Fibroblast of lung (primary cell): ENCODE results near the gene UNC13C. TPM values are rescaled to one million over a fixed set of nuclear protein-coding genes. Genes with fewer than 3 reads are reported as not detected.

Experiments used
- DNase-seq, 2 donors: peaks; one replicate each; pipeline versions ENCODE4 v3.0.0 to v3.0.0-alpha.2; 2010; ENCODE audit warnings: low read depth in 2 of 2
- H2AFZ ChIP-seq: 2 replicates; pipeline ENCODE4 v1.5.1; 2012; ENCODE audit warnings: low read length, control low read depth, inconsistent platforms
- H3K27ac ChIP-seq: 2 replicates; pipeline ENCODE4 v1.5.1; 2011; ENCODE audit warnings: low read length, control low read depth; ENCODE audit not compliant: insufficient read depth
- H3K27me3 ChIP-seq: 2 replicates; pipeline ENCODE4 v1.5.1; 2011; ENCODE audit warnings: mild to moderate bottlenecking, low read length; ENCODE audit not compliant: control insufficient read depth, insufficient read depth
- H3K36me3 ChIP-seq: 2 replicates; pipeline ENCODE4 v1.5.1; 2011; ENCODE audit warnings: low read length; ENCODE audit not compliant: control insufficient read depth, insufficient read depth
- H3K4me1 ChIP-seq: 2 replicates; pipeline ENCODE4 v1.5.1; 2011; ENCODE audit warnings: low read length; ENCODE audit not compliant: control insufficient read depth, insufficient read depth; ENCODE audit errors: extremely low read depth
- H3K4me2 ChIP-seq: 2 replicates; pipeline ENCODE4 v1.5.1; 2011; ENCODE audit warnings: low read length, control low read depth; ENCODE audit not compliant: insufficient read depth; ENCODE audit errors: extremely low read depth
- H3K4me3 ChIP-seq, 4 experiments: fragments of 200-600 bp in 1 of 4; sonication (generic) in 1 of 4; replicated peaks in 1 of 4; 2 replicates each; pipeline ENCODE4 v1.5.1; 2011 to 2016; ENCODE audit warnings: low read length in 4 of 4, low read depth in 3 of 4, mild to moderate bottlenecking in 3 of 4, control low read depth in 2 of 4, inconsistent platforms in 1 of 4, mixed read lengths in 1 of 4; ENCODE audit not compliant: insufficient read depth in 1 of 4; ENCODE audit errors: control extremely low read depth in 1 of 4
- H3K79me2 ChIP-seq: 2 replicates; pipeline ENCODE4 v1.5.1; 2012; ENCODE audit warnings: mild to moderate bottlenecking, low read length, inconsistent platforms; ENCODE audit not compliant: control insufficient read depth, insufficient read depth
- H3K9ac ChIP-seq: 2 replicates; pipeline ENCODE4 v1.5.1; 2011; ENCODE audit warnings: mild to moderate bottlenecking, low read length, control low read depth; ENCODE audit not compliant: insufficient read depth
- H3K9me3 ChIP-seq: 2 replicates; pipeline ENCODE4 v1.5.1; 2012; ENCODE audit warnings: low read depth, low read length; ENCODE audit not compliant: control insufficient read depth, insufficient read depth
- H4K20me1 ChIP-seq: 2 replicates; pipeline ENCODE4 v1.5.1; 2011; ENCODE audit warnings: low read length; ENCODE audit not compliant: control insufficient read depth, insufficient read depth; ENCODE audit errors: extremely low read depth
- EZH2 ChIP-seq: IDR thresholded peaks from 2 replicates; pipeline ENCODE4 v1.5.1; 2012; ENCODE audit warnings: low read length, control low read depth, mild to moderate bottlenecking; ENCODE audit errors: missing control alignments
- polyA plus RNA-seq, 2 donors: library from polyadenylated mRNA; depleted of rRNA in 1 of 2; stranded (reverse) in 1 of 2; unstranded in 1 of 2; fragments of >200 nt; gene quantifications; 2 replicates each; pipeline ENCODE4 v1.2.1, GENCODE V29; 2011 to 2012; ENCODE audit warnings: missing spikeins in 1 of 2
- total RNA-seq: library from RNA; depleted of rRNA; stranded (reverse); fragments of >200 nt; gene quantifications from 2 replicates; pipeline ENCODE4 v1.2.1, GENCODE V29; 2014
- TF ChIP-seq, protein P1 (sequence below), 2 donors: IDR thresholded peaks in 1 of 2; conservative IDR thresholded peaks in 1 of 2; 1 replicate in 1 of 2; 2 replicates in 1 of 2; pipeline ENCODE4 v1.5.1; 2011 to 2012; ENCODE audit warnings: low read length in 2 of 2, control low read depth in 1 of 2, inconsistent platforms in 1 of 2, low read depth in 1 of 2, mild to moderate bottlenecking in 1 of 2

Gene UNC13C
- total and polyA plus RNA-seq, 2 donors (not counting 1 experiment from before 2014, with no cell fraction given) = not detected

DNA sequence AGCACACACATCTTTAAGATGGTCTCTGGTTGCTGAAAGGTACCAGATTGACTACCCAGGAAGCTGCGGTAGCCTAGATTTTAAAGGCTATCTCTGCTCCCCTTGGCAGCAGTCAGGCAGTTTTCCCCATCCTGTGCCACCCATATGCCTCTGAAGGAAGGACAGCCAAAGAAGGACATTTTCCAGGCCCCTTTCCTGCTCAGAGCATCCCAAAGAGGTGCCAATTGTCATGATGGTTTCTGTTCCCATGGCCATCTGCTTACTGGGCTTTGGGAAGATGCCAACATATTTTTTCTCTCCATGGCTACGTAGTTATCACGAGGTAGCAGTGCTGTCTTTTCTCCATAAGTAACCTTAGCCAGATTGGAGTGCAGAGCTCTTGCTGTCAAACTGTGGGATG is 39.7 kb downstream of the UNC13C start:
- Histone ChIP-seq H3K27me3 (no peaks in the 10 kb centered on the region), H3K79me2 (no peaks in the 10 kb centered on the region), H3K4me2 (no peak overlapping the region), H3K27ac (no peak overlapping the region), H3K9ac (no peak overlapping the region), H4K20me1 (no peaks in the 10 kb centered on the region), H3K4me3 (no peak overlapping the region), H3K36me3 (no peaks in the 10 kb centered on the region), H3K4me1 (no peaks in the 10 kb centered on the region), H3K9me3 (no peaks in the 10 kb centered on the region), H2AFZ (no peak overlapping the region)
- no peak for DNase-seq
- TF ChIP-seq, protein P1, sequence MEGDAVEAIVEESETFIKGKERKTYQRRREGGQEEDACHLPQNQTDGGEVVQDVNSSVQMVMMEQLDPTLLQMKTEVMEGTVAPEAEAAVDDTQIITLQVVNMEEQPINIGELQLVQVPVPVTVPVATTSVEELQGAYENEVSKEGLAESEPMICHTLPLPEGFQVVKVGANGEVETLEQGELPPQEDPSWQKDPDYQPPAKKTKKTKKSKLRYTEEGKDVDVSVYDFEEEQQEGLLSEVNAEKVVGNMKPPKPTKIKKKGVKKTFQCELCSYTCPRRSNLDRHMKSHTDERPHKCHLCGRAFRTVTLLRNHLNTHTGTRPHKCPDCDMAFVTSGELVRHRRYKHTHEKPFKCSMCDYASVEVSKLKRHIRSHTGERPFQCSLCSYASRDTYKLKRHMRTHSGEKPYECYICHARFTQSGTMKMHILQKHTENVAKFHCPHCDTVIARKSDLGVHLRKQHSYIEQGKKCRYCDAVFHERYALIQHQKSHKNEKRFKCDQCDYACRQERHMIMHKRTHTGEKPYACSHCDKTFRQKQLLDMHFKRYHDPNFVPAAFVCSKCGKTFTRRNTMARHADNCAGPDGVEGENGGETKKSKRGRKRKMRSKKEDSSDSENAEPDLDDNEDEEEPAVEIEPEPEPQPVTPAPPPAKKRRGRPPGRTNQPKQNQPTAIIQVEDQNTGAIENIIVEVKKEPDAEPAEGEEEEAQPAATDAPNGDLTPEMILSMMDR (conservative IDR thresholded peaks at IDR 0.05 in 1 of 2, IDR thresholded peaks at IDR 0.05 in 1 of 2; ENCODE audit: low read depth in 1 of 2, low read length in 2 of 2) = no peak
- TF ChIP-seq EZH2 = no peak

DNA sequence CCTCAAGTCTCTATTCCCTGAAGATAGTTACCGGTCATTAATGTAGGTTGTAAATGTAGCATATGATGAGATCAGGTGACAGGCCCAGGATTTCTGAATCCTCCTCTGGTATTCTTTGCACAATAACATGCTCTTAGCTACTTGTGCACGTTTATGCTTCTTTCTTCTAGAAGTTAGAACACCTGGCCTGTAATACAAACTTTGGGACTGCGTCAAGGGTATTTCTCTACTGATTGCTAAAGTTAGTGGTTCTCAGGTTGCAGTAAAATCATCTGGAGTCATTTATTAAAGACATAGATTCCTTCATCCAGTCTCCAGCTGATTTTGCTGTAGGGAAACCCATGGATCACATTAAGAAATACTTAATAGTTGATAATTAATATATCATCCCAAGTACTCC is 48.0 kb downstream of the UNC13C start:
- Histone ChIP-seq H3K9me3 (no peaks in the 10 kb centered on the region), H3K4me3 (no peak overlapping the region), H2AFZ (no peak overlapping the region), H3K36me3 (no peaks in the 10 kb centered on the region), H3K79me2 (no peaks in the 10 kb centered on the region), H3K27me3 (no peaks in the 10 kb centered on the region), H4K20me1 (no peaks in the 10 kb centered on the region), H3K9ac (no peak overlapping the region), H3K4me1 (no peaks in the 10 kb centered on the region), H3K27ac (no peak overlapping the region), H3K4me2 (no peak overlapping the region)
- no peak for TF ChIP-seq EZH2
- TF ChIP-seq, protein P1 (conservative IDR thresholded peaks at IDR 0.05 in 1 of 2, IDR thresholded peaks at IDR 0.05 in 1 of 2; ENCODE audit: low read depth in 1 of 2, low read length in 2 of 2) = no peak
- no peak for DNase-seq

DNA sequence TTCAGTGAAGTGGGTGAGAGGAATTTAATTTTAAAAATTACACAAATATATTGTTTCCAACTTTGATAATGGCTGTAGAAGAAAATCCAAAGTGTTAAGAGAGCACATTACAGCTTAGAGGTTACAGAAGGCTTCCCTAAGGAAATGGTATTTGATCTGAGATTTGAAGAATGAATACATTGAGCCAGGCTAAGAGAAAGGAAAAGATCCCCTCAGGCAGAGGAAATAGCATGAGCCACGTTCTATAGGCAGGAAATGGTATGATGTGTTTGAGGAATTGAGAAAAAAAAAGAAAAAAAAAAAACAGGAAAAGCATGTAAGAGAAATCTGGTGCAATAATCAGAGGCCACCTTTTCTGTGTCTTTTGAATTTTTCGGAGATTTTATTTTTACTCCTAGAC is 48.6 kb downstream of the UNC13C start:
- no peaks in the 10 kb centered on the region for H3K9me3 ChIP-seq
- no peak overlapping the region for H3K9ac ChIP-seq
- H4K20me1 ChIP-seq = no peaks in the 10 kb centered on the region
- no peaks in the 10 kb centered on the region for H3K36me3 ChIP-seq
- H2AFZ ChIP-seq = no peak overlapping the region
- DNase-seq = no peak
- H3K27ac ChIP-seq = no peak overlapping the region
- H3K27me3 ChIP-seq = no peaks in the 10 kb centered on the region
- H3K79me2 ChIP-seq = no peaks in the 10 kb centered on the region
- H3K4me2 ChIP-seq = no peak overlapping the region
- TF ChIP-seq, protein P1 (conservative IDR thresholded peaks at IDR 0.05 in 1 of 2, IDR thresholded peaks at IDR 0.05 in 1 of 2; ENCODE audit: low read depth in 1 of 2, low read length in 2 of 2) = no peak
- TF ChIP-seq EZH2 = no peak
- no peaks in the 10 kb centered on the region for H3K4me1 ChIP-seq
- H3K4me3 ChIP-seq = no peak overlapping the region
